Measurements from ENCODE around the gene HPRT1. TPM values are rescaled to one million over a fixed set of nuclear protein-coding genes. Genes with fewer than 3 reads are reported as not detected.

Gene HPRT1
- total RNA-seq, 1 donor from 2014 or later = 16.7 TPM

DNA sequence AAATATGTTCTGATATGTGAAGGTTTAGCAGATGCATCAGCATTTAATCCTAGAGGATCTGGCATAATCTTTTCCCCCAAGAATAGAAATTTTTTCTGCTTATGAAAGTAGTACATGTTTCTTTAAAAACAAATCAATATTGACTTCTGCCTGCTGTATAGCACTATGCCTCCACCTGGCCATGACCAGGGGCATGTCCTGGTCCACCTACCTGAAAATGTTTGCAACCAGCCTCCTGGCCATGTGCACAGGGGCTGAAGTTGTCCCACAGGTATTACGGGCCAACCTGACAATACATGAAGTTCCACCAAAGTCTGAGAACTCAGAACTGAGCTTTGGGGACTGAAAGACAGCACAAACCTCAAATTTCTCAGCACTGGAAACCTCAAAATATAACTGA is 10.0 kb downstream of the HPRT1 start:
- H3K9me3 Mint-ChIP-seq (ENCODE audit: low read depth) = peaks cover 3% of the 10 kb centered on the region
- H3K4me1 Mint-ChIP-seq (ENCODE audit: low read depth) = no peaks in the 10 kb centered on the region
- no peak overlapping the region for H3K27ac Mint-ChIP-seq
- H3K27me3 Mint-ChIP-seq = no peaks in the 10 kb centered on the region
- TF ChIP-seq, protein P1, sequence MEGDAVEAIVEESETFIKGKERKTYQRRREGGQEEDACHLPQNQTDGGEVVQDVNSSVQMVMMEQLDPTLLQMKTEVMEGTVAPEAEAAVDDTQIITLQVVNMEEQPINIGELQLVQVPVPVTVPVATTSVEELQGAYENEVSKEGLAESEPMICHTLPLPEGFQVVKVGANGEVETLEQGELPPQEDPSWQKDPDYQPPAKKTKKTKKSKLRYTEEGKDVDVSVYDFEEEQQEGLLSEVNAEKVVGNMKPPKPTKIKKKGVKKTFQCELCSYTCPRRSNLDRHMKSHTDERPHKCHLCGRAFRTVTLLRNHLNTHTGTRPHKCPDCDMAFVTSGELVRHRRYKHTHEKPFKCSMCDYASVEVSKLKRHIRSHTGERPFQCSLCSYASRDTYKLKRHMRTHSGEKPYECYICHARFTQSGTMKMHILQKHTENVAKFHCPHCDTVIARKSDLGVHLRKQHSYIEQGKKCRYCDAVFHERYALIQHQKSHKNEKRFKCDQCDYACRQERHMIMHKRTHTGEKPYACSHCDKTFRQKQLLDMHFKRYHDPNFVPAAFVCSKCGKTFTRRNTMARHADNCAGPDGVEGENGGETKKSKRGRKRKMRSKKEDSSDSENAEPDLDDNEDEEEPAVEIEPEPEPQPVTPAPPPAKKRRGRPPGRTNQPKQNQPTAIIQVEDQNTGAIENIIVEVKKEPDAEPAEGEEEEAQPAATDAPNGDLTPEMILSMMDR (IDR thresholded peaks at IDR 0.05; ENCODE audit: unreplicated experiment) = no peak
- H3K4me3 Mint-ChIP-seq (ENCODE audit: low read depth) = no peak overlapping the region
- H3K36me3 Mint-ChIP-seq (ENCODE audit: insufficient read depth) = peaks cover 4% of the 10 kb centered on the region
- no peak for DNase-seq (ENCODE audit: low spot score, unreplicated experiment)

DNA sequence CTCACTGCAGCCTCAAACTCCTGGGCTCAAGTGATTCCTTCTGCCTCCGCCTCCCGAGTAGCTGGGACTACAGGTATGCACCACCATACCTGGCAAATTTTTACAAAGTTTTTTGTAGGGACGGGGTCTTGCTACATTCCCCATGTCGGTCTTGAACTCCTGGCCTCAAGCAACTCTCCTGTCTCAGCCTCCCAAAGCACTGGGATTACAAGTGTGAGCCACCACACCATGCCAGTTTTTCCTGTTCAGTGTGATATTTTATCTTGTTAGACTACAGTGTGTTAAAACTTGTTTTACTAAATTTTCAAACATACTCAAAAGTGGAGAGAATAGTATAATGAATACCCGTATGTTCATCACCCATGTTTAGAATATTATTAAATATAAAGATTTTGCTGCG is 12.1 kb downstream of the HPRT1 start:
- Mint-ChIP-seq H3K9me3 (ENCODE audit: low read depth) (peaks cover 3% of the 10 kb centered on the region), H3K4me3 (ENCODE audit: low read depth) (no peak overlapping the region), H3K36me3 (ENCODE audit: insufficient read depth) (peaks cover 6% of the 10 kb centered on the region), H3K27me3 (no peaks in the 10 kb centered on the region), H3K27ac (no peak overlapping the region), H3K4me1 (ENCODE audit: low read depth) (no peaks in the 10 kb centered on the region)
- TF ChIP-seq, protein P1 (IDR thresholded peaks at IDR 0.05; ENCODE audit: unreplicated experiment) = no peak
- DNase-seq (ENCODE audit: low spot score, unreplicated experiment) = no peak

DNA sequence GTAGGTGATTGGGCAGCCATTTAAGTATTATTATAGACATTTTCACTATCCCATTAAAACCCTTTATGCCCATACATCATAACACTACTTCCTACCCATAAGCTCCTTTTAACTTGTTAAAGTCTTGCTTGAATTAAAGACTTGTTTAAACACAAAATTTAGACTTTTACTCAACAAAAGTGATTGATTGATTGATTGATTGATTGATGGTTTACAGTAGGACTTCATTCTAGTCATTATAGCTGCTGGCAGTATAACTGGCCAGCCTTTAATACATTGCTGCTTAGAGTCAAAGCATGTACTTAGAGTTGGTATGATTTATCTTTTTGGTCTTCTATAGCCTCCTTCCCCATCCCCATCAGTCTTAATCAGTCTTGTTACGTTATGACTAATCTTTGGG is 16.3 kb downstream of the HPRT1 start:
- Mint-ChIP-seq H3K4me3 (ENCODE audit: low read depth) (no peak overlapping the region), H3K9me3 (ENCODE audit: low read depth) (peaks cover 4% of the 10 kb centered on the region), H3K27me3 (no peaks in the 10 kb centered on the region), H3K27ac (no peak overlapping the region), H3K36me3 (ENCODE audit: insufficient read depth) (peaks cover 7% of the 10 kb centered on the region), H3K4me1 (ENCODE audit: low read depth) (no peaks in the 10 kb centered on the region)
- TF ChIP-seq, protein P1 (IDR thresholded peaks at IDR 0.05; ENCODE audit: unreplicated experiment) = no peak
- no peak for DNase-seq (ENCODE audit: low spot score, unreplicated experiment)

DNA sequence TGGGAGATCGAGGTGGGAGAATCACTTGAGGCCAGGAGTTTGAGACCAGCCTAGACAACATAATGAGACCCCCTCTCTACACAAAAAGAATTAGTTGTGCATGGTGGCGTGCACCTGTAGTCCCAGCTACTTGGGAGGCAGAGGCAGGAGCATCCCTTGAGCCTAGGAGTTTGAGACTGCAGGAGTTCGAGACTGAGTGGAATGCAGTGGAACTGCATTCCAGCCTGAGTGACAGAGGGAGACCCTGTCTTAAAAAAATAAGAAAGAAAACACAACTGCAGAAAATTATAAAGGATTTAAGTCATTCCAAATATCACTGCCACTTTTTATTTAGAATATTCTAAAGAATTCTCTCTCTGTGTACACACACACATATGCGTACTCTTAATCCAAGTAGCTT is 18.4 kb downstream of the HPRT1 start:
- H3K4me1 Mint-ChIP-seq (ENCODE audit: low read depth) = no peaks in the 10 kb centered on the region
- H3K27ac Mint-ChIP-seq = no peak overlapping the region
- H3K4me3 Mint-ChIP-seq (ENCODE audit: low read depth) = no peak overlapping the region
- no peaks in the 10 kb centered on the region for H3K27me3 Mint-ChIP-seq
- H3K36me3 Mint-ChIP-seq (ENCODE audit: insufficient read depth) = peaks cover 3% of the 10 kb centered on the region
- no peak for DNase-seq (ENCODE audit: low spot score, unreplicated experiment)
- TF ChIP-seq, protein P1 (IDR thresholded peaks at IDR 0.05; ENCODE audit: unreplicated experiment) = no peak
- H3K9me3 Mint-ChIP-seq (ENCODE audit: low read depth) = peaks cover 6% of the 10 kb centered on the region

DNA sequence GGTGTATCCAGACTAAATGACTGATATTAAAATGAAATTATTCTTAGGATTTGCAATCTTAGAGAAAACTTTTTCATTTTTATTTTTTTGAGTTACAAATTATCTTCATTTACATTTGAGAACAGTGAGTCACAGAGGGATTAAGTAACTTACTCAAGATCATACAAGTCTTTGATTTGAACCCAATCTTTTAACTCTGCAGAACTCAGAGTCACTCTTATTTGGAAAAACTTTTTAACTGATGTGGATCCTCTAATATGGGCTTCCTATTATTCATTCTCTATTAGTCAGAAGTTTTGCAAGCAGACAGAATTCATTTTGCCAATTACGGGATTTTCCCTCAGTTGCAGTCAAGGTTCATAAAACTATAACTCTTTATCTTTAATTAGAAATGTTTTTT is 20.1 kb downstream of the HPRT1 start:
- Mint-ChIP-seq H3K9me3 (ENCODE audit: low read depth) (peaks cover 6% of the 10 kb centered on the region), H3K27ac (no peak overlapping the region), H3K4me3 (ENCODE audit: low read depth) (no peak overlapping the region), H3K4me1 (ENCODE audit: low read depth) (no peaks in the 10 kb centered on the region), H3K36me3 (ENCODE audit: insufficient read depth) (peaks cover 3% of the 10 kb centered on the region), H3K27me3 (no peaks in the 10 kb centered on the region)
- TF ChIP-seq, protein P1 (IDR thresholded peaks at IDR 0.05; ENCODE audit: unreplicated experiment) = no peak
- DNase-seq (ENCODE audit: low spot score, unreplicated experiment) = no peak
